Fibroblast of pulmonary artery (primary cell): ENCODE measurements around the gene KRT83.
"Not testable (repeated sequence)": the region's sequence is repeated elsewhere in the genome, so short reads cannot be mapped to it uniquely, and the experiment has no call there.

Experiments used
- DNase-seq: peaks from one replicate; pipeline ENCODE4 v3.0.0-alpha.2; 2010; ENCODE audit warnings: low read depth
- H3K4me3 ChIP-seq: replicated peaks from 2 replicates; pipeline ENCODE4 v1.5.1; 2011; ENCODE audit warnings: low read depth, mild to moderate bottlenecking, control low read depth, low read length, moderate library complexity
- CTCF ChIP-seq: IDR thresholded peaks from 2 replicates; pipeline ENCODE4 v1.5.1; 2011; ENCODE audit warnings: mild to moderate bottlenecking, control low read depth, low read length, inconsistent platforms; ENCODE audit errors: missing control alignments

Gene KRT83

GRCh38 chr12:52305921-52306705 is 15.1 kb downstream of the KRT83 start:
- TF ChIP-seq CTCF = peak; percentile 30
- no peak for DNase-seq
- no peak overlapping the region for H3K4me3 ChIP-seq

- not testable (repeated sequence) for H3K4me3 ChIP-seq, DNase-seq
Observed at GRCh38 chr12:52304941-52305411, 16.2 kb downstream of the KRT83 start.

- DNase-seq, H3K4me3 ChIP-seq: not testable (repeated sequence)
Observed at GRCh38 chr12:52302242-52302914, 18.8 kb downstream of the KRT83 start.

GRCh38 chr12:52301721-52302120 is 19.5 kb downstream of the KRT83 start:
- not testable (repeated sequence) for H3K4me3 ChIP-seq, DNase-seq

GRCh38 chr12:52300796-52301691 is 20.2 kb downstream of the KRT83 start:
- DNase-seq = peak; percentile 21
- TF ChIP-seq CTCF = no peak
- no peak overlapping the region for H3K4me3 ChIP-seq

- DNase-seq = no peak
- TF ChIP-seq CTCF = no peak
- no peak overlapping the region for H3K4me3 ChIP-seq
Observed at GRCh38 chr12:52298677-52299190, 22.5 kb downstream of the KRT83 start.

- TF ChIP-seq CTCF = no peak
- DNase-seq = no peak
Observed at GRCh38 chr12:52296572-52297215, 24.5 kb downstream of the KRT83 start.

More at GRCh38 chr12:52296572-52297215, 24.5 kb downstream of the KRT83 start:
- no peak overlapping the region for H3K4me3 ChIP-seq
